Glutamatergic neuron (in vitro differentiated cells): ENCODE results near the gene DMGDH. TPM values are rescaled to one million over a fixed set of nuclear protein-coding genes. Genes with fewer than 3 reads are reported as not detected.

Source experiments
- DNase-seq: peaks from one replicate; pipeline ENCODE4 v3.0.0; 2022
- H3K27ac Mint-ChIP-seq: one replicate; pipeline ENCODE4 v1.8.0; 2020; ENCODE audit warnings: mild to moderate bottlenecking, mixed read lengths, inconsistent platforms; ENCODE audit not compliant: unreplicated experiment
- H3K27me3 Mint-ChIP-seq: one replicate; pipeline ENCODE4 v1.8.0; 2020; ENCODE audit warnings: mild to moderate bottlenecking, moderate library complexity, mixed read lengths, inconsistent platforms; ENCODE audit not compliant: unreplicated experiment
- H3K36me3 Mint-ChIP-seq: one replicate; pipeline ENCODE4 v1.8.0; 2020; ENCODE audit warnings: mild to moderate bottlenecking, mixed read lengths, inconsistent platforms; ENCODE audit not compliant: unreplicated experiment
- H3K4me1 Mint-ChIP-seq: one replicate; pipeline ENCODE4 v1.8.0; 2020; ENCODE audit warnings: mild to moderate bottlenecking, low read depth, mixed read lengths, inconsistent platforms; ENCODE audit not compliant: unreplicated experiment
- H3K4me3 Mint-ChIP-seq: one replicate; pipeline ENCODE4 v1.8.0; 2020; ENCODE audit warnings: mild to moderate bottlenecking, mixed read lengths, inconsistent platforms; ENCODE audit not compliant: unreplicated experiment
- H3K9me3 Mint-ChIP-seq: one replicate; pipeline ENCODE4 v1.8.0; 2020; ENCODE audit warnings: mild to moderate bottlenecking, moderate library complexity, mixed read lengths, inconsistent platforms; ENCODE audit not compliant: unreplicated experiment
- CTCF ChIP-seq: fragments of 200-600 bp; sonication (generic); IDR thresholded peaks from one replicate; pipeline ENCODE4 v1.5.0; 2021; ENCODE audit not compliant: partially characterized antibody, unreplicated experiment
- total RNA-seq: library from RNA; stranded (reverse); fragmentation: NEBNext Ultra II Directional; extraction: Animal tissue kit (Norgen Biotek cat#: 25700); gene quantifications from one replicate; pipeline ENCODE4 v1.2.1, GENCODE V29; 2021; ENCODE audit not compliant: unreplicated experiment

The DMGDH gene
- total RNA-seq, 1 donor from 2014 or later, result 1.7 TPM

- peaks cover 23% of the 10 kb centered on the region for H3K4me1 Mint-ChIP-seq
- H3K27me3 Mint-ChIP-seq, result no peaks in the 10 kb centered on the region
- H3K9me3 Mint-ChIP-seq, result peaks cover 11% of the 10 kb centered on the region
- TF ChIP-seq CTCF, result no peak
- DNase-seq, result no peak
- H3K27ac Mint-ChIP-seq, result peak overlapping the region; percentile 53
- no peaks in the 10 kb centered on the region for H3K36me3 Mint-ChIP-seq
- no peak overlapping the region for H3K4me3 Mint-ChIP-seq
These were observed 94.9 kb downstream of the DMGDH start for GRCh38 chr5:78974601-78975000.

GRCh38 chr5:78974011-78974410 lies 95.5 kb downstream of the DMGDH start:
- no peak for DNase-seq
- Mint-ChIP-seq H3K27ac (peak overlapping the region; percentile 53), H3K27me3 (no peaks in the 10 kb centered on the region), H3K9me3 (peaks cover 11% of the 10 kb centered on the region), H3K4me1 (peaks cover 23% of the 10 kb centered on the region), H3K4me3 (no peak overlapping the region), H3K36me3 (no peaks in the 10 kb centered on the region)
- no peak for TF ChIP-seq CTCF

- peaks cover 23% of the 10 kb centered on the region for H3K4me1 Mint-ChIP-seq
- no peak overlapping the region for H3K4me3 Mint-ChIP-seq
- H3K9me3 Mint-ChIP-seq, result peaks cover 11% of the 10 kb centered on the region
- peak overlapping the region; percentile 70 for H3K27ac Mint-ChIP-seq
- H3K27me3 Mint-ChIP-seq, result no peaks in the 10 kb centered on the region
- TF ChIP-seq CTCF, result no peak
- no peak for DNase-seq
- H3K36me3 Mint-ChIP-seq, result no peaks in the 10 kb centered on the region
These were observed 96.6 kb downstream of the DMGDH start for GRCh38 chr5:78972654-78973428.

GRCh38 chr5:78971998-78972397 lies 97.5 kb downstream of the DMGDH start:
- H3K9me3 Mint-ChIP-seq, result peaks cover 11% of the 10 kb centered on the region
- no peaks in the 10 kb centered on the region for H3K27me3 Mint-ChIP-seq
- DNase-seq, result no peak
- no peaks in the 10 kb centered on the region for H3K36me3 Mint-ChIP-seq
- no peak for TF ChIP-seq CTCF
- peaks cover 23% of the 10 kb centered on the region for H3K4me1 Mint-ChIP-seq
- H3K4me3 Mint-ChIP-seq, result no peak overlapping the region
- H3K27ac Mint-ChIP-seq, result no peak overlapping the region

- Mint-ChIP-seq H3K27ac (no peak overlapping the region), H3K4me3 (no peak overlapping the region), H3K4me1 (peaks cover 10% of the 10 kb centered on the region), H3K9me3 (peaks cover 5% of the 10 kb centered on the region), H3K36me3 (no peaks in the 10 kb centered on the region), H3K27me3 (no peaks in the 10 kb centered on the region)
- no peak for TF ChIP-seq CTCF
- DNase-seq, result no peak
These were observed 100.7 kb downstream of the DMGDH start for GRCh38 chr5:78968781-78969180.
